Activated CD4-positive, CD25-positive, alpha-beta regulatory T cell treated with anti-CD3 and anti-CD28 coated beads, Interleukin-2, amount 50 U/mL, for 16 hours (primary cell): ENCODE measurements around the gene ACIN1.

Experiments used
- DNase-seq: peaks from one replicate; pipeline ENCODE4 v3.0.0-alpha.2; 2020; ENCODE audit warnings: low read depth, low spot score

Gene ACIN1

DNA sequence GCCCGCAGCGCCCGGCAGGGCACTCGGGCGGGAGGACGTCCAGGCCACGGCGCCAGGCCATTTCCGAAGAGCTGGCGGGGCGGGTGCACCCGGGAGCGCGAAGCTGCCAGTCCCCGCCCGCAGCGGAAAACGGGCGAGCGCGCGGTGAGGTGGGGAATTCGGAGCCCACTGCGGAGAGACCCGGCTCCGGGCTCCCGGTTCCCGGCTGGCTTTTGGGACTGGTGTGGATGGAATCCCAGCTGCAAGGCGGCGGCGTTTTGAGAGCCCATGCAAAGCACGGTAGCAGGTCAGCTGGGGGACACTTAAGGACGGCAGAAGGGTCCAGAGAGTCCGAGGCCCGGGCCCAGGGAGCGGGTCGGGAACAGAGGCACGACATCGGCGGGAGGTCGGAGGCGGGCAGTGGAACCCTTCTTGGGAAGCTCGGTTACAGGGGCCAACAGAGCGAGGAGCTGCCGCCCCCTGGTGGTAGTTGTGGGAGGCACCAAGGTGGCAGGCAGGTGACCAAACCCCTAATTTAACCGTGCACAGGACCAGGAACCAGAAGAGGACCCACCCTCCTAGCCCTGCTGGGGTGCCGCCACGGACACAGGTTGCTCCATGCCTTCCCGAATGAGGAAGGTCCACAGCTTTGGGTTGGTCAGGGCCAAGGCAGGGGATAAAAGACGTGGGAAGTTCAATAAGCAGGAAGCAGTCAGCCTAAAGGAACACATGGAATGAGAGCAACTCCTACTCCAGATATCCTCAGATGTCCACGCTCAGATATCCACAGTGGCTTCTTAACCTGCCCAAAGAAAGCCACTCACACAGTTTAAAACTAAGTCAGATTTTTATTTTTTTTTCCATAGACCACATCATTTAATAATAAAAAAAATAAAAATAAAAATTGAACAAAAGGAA, 36.9 kb downstream of the ACIN1 start:
- DNase-seq: peak; percentile 69

DNA sequence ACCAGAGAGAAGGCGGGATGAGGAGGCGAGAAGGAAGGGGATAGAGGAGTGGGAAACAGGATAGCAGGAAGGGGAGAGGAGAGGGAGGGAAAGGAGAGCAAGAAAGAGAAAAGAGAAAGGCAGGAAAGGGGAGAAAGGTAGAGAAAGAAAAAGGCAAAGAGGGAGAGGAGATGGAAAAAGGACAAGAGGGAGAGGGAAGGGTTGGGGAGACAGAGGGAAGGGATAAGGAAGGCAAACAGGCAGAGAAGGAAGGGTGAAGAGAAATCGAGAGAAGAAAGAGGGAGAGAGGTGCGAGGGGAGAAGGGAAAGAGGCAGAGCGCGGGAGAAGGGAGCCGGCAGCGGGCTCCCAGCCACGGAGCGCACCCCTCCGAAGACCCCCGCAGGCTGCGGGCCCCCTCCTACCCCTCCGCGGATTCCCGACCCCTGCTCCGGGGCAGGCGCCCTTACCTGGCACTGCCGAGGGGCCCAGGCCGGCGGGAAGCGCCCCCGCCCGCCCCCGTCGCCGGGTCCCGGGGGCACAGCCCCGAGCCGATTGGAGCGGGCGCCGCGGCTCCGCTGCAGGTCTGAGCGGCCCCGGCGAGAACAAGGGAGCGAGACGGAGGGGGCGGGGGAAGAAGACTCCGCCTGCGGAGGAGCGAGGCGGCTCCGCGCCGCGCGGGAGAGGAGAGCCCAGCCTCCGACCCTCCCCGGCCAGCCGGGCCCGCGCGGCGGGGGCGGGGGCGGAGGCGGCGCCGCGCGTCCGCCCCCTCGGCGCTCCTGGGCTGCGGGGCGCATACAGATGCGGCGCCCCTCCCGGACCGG, 37.8 kb downstream of the ACIN1 start, which contains the start of gene CDH24:
Gene CDH24, minus strand, starts transcription at position 565 of the 801 bp plus-strand sequence. CDS start 1,787 bp downstream, outside the sequence.
- DNase-seq: peak; percentile 26

DNA sequence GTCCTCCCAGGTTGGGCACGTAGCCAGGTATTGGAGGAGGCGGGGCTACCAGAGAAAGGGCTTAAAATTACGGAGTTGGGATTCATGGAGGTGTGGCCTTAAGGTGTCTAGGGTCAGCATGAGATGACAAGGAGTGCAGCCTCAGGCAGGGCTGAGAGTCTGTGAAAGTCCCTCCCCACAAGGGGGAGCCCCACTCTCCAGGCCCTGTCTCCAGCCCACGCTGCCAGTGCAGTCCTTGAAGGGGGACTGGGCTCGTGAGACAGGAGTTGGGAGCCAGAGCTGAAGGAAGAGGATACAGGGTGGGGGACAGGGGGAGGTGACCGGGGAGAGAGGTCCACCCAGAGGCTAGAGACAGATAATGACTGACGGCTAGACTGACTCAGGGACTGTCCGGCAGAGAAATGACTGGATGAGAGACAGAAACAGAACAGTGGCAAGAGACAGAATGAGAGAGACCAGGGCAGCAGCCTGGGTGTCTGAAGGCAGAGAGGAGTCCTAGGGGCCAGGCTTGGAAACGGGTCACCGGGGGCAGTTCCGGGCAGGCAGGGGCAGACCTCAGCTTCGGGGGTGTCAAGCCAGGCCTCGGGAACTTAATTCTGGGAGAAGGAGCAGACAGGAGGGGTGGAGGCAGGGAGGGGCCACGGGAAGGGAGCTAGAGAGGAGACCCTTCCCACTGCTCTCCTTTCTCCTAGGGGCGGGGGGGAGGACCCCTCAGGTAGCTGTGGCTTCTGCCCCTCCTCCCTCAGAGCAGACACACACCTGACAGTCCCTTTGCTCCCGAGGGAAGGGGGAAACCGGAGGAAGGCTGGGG, 38.6 kb downstream of the ACIN1 start:
- peak; percentile 40 for DNase-seq

GRCh38 chr14:23055621-23056144, 39.3 kb downstream of the ACIN1 start:
- DNase-seq: no peak

- DNase-seq: no peak
These were observed 39.8 kb downstream of the ACIN1 start for GRCh38 chr14:23055147-23055550.

DNA sequence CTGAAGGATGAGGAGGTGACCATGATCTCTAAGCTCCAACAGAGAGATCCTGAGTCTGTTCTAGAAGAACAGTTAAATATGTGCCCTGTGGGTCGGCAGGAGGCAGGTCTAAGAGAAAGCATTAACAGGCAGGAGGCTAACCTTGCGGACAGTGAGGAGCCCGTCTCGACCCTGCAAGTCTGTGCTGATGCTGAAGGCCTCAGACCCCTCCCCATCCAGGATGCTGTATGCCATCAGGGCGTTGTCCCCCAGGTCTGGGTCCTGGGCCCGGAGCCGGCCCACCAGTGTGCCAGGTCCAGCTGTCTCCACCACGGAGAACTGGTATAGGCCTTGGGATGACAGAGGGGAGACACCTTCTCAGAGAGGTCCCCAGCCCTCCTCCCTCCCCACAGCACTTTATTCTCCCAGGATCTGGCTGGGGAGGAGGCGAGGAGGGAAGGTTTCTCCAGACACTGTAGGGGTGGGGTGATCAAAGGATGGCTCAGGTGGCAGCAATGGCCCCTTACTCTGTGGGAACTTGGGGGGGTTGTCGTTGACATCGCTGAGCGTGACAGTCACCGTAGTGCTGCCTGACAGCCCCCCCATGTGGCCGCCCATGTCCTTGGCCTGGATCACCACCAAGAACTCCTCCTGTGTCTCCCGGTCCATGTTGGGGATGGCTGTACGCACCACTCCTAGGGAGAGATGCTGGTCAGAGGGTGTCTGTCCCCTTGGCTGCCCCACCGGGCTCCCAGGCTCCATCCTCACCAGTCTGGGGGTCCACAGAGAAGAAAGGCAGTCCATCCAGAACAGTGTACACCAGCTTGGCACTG, 40.7 kb downstream of the ACIN1 start:
- no peak for DNase-seq

DNA sequence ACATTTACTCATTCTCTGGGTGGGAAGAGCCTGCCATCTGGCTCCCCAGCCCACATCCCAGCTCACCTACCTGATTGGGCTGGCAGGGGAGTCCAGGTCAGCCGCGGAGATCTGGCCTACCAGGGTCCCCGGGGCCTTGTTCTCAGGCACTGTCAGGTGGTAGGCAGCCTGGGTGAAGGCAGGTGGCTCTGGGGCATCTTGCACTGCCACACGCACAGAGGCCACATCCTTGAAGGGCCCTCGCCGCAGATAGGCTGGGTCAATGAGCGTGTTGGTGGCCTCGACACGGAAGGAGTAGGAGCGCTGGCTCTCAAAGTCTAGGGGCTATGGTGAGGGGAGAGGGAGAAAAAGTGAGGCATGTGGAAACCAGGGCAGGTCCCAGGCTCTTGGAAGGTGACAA, 41.5 kb downstream of the ACIN1 start:
- no peak for DNase-seq

DNA sequence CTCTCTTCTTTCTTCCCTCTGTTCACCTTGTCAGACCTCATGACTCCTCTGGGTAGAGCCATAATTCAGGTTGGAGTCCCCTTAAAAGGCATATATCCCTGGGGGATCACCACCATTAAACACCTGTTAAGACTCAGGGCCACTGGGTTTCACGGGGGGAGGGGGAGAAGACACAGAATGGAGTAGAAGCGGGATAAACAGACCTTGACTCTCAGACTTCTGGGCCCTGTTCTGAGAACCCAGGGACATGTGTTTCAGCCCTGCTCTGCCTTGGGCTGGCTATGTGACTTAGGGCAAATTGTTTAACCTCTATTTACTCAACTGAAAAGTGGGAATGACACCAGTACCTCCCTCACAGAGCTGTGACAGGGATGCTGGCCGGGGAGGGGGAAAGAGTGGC, 42.3 kb downstream of the ACIN1 start:
- no peak for DNase-seq

GRCh38 chr14:23052182-23052623, 42.7 kb downstream of the ACIN1 start:
- DNase-seq: no peak

DNA sequence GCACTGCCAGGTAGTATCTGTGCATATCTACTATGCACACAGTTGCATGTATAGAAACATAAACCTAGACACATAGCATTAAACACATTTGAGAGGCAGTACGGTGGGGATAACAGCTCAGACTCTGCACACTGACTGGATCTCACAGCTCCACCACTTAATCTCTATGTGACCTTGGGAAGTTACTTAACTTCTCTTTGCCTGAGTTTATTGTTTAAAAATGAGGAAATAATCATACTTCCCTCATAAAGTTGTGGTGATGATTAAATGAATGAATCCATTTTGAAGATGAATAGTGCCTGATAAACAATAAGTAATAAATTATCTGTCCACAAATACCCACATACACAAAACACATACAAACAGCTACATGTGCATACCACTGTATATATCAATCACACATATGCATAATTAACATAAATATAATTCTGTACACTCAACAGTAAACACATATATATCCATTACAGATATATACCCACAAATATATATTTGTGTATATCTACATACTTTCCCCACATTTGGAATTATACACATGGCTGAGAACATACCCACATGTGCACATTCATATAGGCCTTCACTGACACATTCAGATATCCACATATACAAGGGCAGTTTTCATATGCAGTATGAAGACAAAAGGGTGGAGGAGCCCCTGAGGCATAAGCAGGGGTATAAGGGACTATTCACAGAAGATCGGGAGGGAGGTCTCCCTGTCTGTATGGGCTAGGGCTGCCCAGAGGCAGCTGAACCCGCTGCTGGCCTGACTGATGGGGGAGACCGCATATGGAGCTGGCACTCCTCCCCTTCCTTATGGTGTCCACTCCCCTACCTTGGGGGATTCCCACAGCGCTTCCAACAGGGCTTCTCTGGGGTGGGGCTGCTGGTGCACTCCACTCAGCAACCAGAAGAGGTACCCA, 43.5 kb downstream of the ACIN1 start:
- DNase-seq: no peak

GRCh38 chr14:23049011-23049410, 45.9 kb downstream of the ACIN1 start:
- no peak for DNase-seq

GRCh38 chr14:23047751-23048693, 46.9 kb downstream of the ACIN1 start:
- no peak for DNase-seq

- DNase-seq: no peak
These were observed 47.8 kb downstream of the ACIN1 start for GRCh38 chr14:23047034-23047634.

DNA sequence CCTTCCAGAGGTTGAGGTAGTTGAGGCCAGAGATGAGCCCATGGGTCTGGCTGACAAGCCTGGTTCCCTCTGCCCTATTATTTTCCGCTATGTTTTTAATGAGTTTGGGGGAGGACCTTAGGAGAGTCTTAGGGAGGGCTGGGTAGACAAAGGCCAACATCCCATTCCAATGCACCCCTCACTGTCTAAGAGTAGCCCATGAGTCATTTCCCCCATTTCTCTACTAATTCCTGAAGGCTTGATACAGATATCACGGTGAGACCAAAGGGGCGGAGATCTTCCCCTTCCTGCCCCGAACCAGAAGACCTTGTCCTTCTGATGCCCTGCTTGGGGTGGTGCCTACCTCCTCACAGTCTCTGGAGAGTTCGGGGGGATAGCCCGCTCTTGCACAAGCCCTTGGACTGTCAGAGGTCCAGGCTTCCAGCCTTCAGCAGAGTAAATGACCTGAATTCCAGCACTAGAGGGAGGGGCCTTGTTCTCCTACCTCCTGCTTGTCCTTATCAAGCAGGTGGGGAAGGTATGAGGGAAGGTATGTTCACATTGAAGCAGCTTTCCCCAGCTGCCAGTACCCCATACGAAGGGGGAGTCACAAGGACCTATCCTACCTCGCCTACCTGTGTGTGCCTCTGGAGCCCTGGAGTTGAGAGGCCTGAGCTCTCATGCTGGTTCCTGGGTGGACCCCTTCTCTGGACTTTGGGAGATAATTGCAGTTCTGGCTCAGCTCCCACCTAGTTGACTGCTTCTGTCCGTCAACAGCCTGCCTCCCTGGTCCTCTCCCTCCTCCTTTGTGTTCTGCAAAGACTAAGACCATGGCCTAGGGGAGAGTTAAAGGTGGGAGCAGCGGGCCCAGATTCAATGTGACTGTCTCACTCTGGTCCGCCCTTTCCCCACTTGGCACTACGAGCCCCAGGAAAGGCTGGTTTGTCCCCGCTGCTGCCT, 49.2 kb downstream of the ACIN1 start:
- DNase-seq: no peak

DNA sequence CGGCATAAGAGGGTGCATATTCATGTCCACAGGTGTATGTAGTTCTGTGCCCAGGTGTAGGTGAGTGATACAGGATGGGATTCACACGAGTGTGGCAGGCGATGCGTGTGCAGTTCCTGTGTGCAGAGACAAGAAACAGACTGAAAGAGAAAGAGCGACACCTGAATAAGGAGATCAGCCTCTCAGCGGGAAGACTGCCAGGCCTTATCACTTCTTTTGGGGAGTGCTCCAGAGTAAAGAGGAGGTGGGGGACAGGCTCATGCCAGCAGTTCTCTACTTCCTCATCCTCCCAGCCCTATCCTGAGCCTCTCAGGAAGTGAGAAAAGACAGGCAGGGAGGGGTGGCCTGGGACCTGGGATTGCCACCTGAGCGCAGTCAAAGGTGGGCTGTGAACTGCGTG, 50.1 kb downstream of the ACIN1 start:
- DNase-seq: no peak

DNA sequence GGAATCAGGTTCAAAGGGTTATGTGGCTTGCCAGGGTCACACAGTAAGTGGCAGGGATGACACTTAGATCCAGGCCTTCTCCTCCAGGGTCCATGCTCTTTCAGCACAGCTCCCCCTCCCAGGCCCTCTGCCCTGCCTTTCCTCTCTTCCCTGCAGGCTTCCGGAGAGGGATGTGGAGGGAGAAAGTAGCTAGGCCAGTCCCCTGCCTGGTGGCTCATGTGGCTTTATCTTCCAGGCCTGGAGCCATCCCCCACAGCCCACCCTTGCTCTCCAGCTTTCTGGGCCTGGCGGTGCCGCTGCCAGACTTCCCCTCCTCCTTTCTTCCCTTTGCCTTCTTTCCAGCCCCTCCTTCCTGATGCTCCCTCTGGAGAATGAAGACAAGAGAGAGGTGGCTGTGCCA, 51.2 kb downstream of the ACIN1 start:
- DNase-seq: no peak

- DNase-seq: no peak
These were observed 51.8 kb downstream of the ACIN1 start for GRCh38 chr14:23043145-23043544.
